ENCODE measurements around the gene IL26. TPM values are rescaled to one million over a fixed set of nuclear protein-coding genes. Genes with fewer than 3 reads are reported as not detected.

The IL26 gene
- total RNA-seq, 1 experiment from 2014 or later = not detected

GRCh38 chr12:68233498-68233897 is 7.9 kb upstream of the IL26 start:
- Histone ChIP-seq H3K4me1 (ENCODE audit: control insufficient read depth, insufficient read depth, low read length) (peaks cover 10% of the 10 kb centered on the region), H3K27ac (ENCODE audit: low read length) (no peak overlapping the region), H3K9me3 (ENCODE audit: control insufficient read depth, insufficient read depth, low read depth, low read length) (no peaks in the 10 kb centered on the region), H3K27me3 (ENCODE audit: control insufficient read depth, insufficient read depth, low read length) (no peaks in the 10 kb centered on the region), H3K4me3 (ENCODE audit: low read depth in 2 of 2, low read length in 2 of 2) (no peak overlapping the region), H3K36me3 (ENCODE audit: control insufficient read depth, insufficient read depth, low read length) (no peaks in the 10 kb centered on the region)
- CTCF ChIA-PET = no interaction called here
- TF ChIP-seq CTCF (IDR thresholded peaks at IDR 0.05) (no peak), TCF7L2 (IDR thresholded peaks at IDR 0.05; ENCODE audit: low read depth, low read length) (no peak), SIN3A (IDR thresholded peaks at IDR 0.05; ENCODE audit: borderline replicate concordance, insufficient read depth, low read depth, low read length) (no peak), POLR2AphosphoS5 (IDR thresholded peaks at IDR 0.05; ENCODE audit: low read depth, low read length) (no peak)
- TF ChIP-seq, protein P1, sequence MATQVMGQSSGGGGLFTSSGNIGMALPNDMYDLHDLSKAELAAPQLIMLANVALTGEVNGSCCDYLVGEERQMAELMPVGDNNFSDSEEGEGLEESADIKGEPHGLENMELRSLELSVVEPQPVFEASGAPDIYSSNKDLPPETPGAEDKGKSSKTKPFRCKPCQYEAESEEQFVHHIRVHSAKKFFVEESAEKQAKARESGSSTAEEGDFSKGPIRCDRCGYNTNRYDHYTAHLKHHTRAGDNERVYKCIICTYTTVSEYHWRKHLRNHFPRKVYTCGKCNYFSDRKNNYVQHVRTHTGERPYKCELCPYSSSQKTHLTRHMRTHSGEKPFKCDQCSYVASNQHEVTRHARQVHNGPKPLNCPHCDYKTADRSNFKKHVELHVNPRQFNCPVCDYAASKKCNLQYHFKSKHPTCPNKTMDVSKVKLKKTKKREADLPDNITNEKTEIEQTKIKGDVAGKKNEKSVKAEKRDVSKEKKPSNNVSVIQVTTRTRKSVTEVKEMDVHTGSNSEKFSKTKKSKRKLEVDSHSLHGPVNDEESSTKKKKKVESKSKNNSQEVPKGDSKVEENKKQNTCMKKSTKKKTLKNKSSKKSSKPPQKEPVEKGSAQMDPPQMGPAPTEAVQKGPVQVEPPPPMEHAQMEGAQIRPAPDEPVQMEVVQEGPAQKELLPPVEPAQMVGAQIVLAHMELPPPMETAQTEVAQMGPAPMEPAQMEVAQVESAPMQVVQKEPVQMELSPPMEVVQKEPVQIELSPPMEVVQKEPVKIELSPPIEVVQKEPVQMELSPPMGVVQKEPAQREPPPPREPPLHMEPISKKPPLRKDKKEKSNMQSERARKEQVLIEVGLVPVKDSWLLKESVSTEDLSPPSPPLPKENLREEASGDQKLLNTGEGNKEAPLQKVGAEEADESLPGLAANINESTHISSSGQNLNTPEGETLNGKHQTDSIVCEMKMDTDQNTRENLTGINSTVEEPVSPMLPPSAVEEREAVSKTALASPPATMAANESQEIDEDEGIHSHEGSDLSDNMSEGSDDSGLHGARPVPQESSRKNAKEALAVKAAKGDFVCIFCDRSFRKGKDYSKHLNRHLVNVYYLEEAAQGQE (IDR thresholded peaks at IDR 0.05; ENCODE audit: insufficient read depth in 1 of 2, low read depth in 2 of 2, low read length in 1 of 2) = no peak
- in situ Hi-C loops (cut with HindIII; ENCODE audit: low pct_unique_long_range_greater_than_20kb, low sequenced_read_pairs) (no loop called here), intact Hi-C loops (cut with micrococcal nuclease; ENCODE audit: unreplicated experiment) (no loop called here)
- no TSS peak for BruUV-seq (replicated peaks)
- POLR2A ChIA-PET = no interaction called here
- no peak for DNase-seq (ENCODE audit: low read depth, low spot score)
- ATAC-seq = no peak

GRCh38 chr12:68231691-68232090 is 6.1 kb upstream of the IL26 start:
- CTCF ChIA-PET = no interaction called here
- no peaks in the 10 kb centered on the region for H3K36me3 ChIP-seq (ENCODE audit: control insufficient read depth, insufficient read depth, low read length)

More at GRCh38 chr12:68231691-68232090, 6.1 kb upstream of the IL26 start:
- Histone ChIP-seq H3K9me3 (ENCODE audit: control insufficient read depth, insufficient read depth, low read depth, low read length) (no peaks in the 10 kb centered on the region), H3K4me1 (ENCODE audit: control insufficient read depth, insufficient read depth, low read length) (no peaks in the 10 kb centered on the region; the same call in none of the 2 replicates), H3K27ac (ENCODE audit: low read length) (no peak overlapping the region), H3K4me3 (ENCODE audit: low read depth in 2 of 2, low read length in 2 of 2) (no peak overlapping the region), H3K27me3 (ENCODE audit: control insufficient read depth, insufficient read depth, low read length) (no peaks in the 10 kb centered on the region)
- ATAC-seq = no peak
- no TSS peak for BruUV-seq (replicated peaks)
- intact Hi-C loops (cut with micrococcal nuclease; ENCODE audit: unreplicated experiment) (no loop called here), in situ Hi-C loops (cut with HindIII; ENCODE audit: low pct_unique_long_range_greater_than_20kb, low sequenced_read_pairs) (no loop called here)
- POLR2A ChIA-PET = interaction anchor here (0.7 kb wide), 1 partner anchor 56 kb away, joined by 3 read pairs; no protein-coding TSS in a partner anchor
- no peak for DNase-seq (ENCODE audit: low read depth, low spot score)
- TF ChIP-seq, protein P1 (IDR thresholded peaks at IDR 0.05; ENCODE audit: insufficient read depth in 1 of 2, low read depth in 2 of 2, low read length in 1 of 2) = no peak
- no peak for TF ChIP-seq SIN3A (IDR thresholded peaks at IDR 0.05; ENCODE audit: borderline replicate concordance, insufficient read depth, low read depth, low read length)
- no peak for TF ChIP-seq POLR2AphosphoS5 (IDR thresholded peaks at IDR 0.05; ENCODE audit: low read depth, low read length)
- no peak for TF ChIP-seq CTCF (IDR thresholded peaks at IDR 0.05)
- TF ChIP-seq TCF7L2 (IDR thresholded peaks at IDR 0.05; ENCODE audit: low read depth, low read length) = no peak
